ENCODE data around the gene RASA1. TPM values are rescaled to one million over a fixed set of nuclear protein-coding genes. Genes with fewer than 3 reads are reported as not detected.

The RASA1 gene
- total and polyA plus RNA-seq, 9 of the 15 experiments (the other 6 are each of a cell fraction or from before 2014, with no cell fraction given) = 3.2 to 17.3 (median 9.2) TPM

DNA sequence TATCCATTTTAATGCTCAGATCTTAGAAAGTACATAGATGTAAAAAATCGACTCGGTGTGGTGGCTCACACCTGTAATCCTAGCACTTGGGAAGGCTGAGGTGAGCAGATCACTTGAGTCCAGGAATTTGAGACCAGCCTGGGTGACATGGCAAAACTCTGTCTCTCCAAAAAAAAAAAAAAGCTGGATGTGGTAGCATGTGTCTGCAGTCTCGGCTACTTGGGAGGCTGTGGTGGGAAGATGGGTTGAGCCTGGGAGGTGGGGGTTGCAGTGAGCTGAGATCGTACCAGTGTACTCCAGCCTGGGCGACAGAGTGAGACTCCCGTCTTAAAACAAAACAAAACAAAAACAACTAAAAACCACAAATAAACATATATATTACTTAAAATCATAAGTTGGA is 61.4 kb downstream of the RASA1 start:
- H3K4me3 ChIP-seq = no peak overlapping the region
- DNase-seq (ENCODE audit: extremely low read depth in 1 of 4, low spot score in 3 of 4) (no peak), FAIRE-seq (no peak), ATAC-seq (no peak)
- peaks cover 0 to 5% of the 10 kb centered on the region in 2 experiments; a peak in 1 of 5 replicates for H3K4me1 ChIP-seq (replicated peaks in 1 of 2; ENCODE audit: control insufficient read depth in 2 of 2, insufficient read depth in 2 of 2, low read length in 2 of 2)
- no peak overlapping the region for H3K4me2 ChIP-seq (ENCODE audit: insufficient read depth, low read length)
- in situ Hi-C loops (cut with MboI) = no loop called here
- H3K27ac ChIP-seq (ENCODE audit: extremely low read depth, low read depth, low read length) = no peak overlapping the region
- no peak overlapping the region for H3K9ac ChIP-seq (ENCODE audit: insufficient read depth in 1 of 2, low read depth in 2 of 2, low read length in 2 of 2)
- TF ChIP-seq TRIM28 (IDR thresholded peaks at IDR 0.05) (no peak), C11orf30 (IDR thresholded peaks at IDR 0.05; ENCODE audit: low read depth) (no peak), NCOA6 (IDR thresholded peaks at IDR 0.05) (no peak), FOXP1 (CRISPR knock-in tag; IDR thresholded peaks at IDR 0.05) (no peak), JUND (IDR thresholded peaks at IDR 0.05; ENCODE audit: borderline replicate concordance, low read depth, low read length) (no peak), JUND (tag; IDR thresholded peaks at IDR 0.05; ENCODE audit: borderline replicate concordance, low read depth, low read length) (no peak), ZNF316 (IDR thresholded peaks at IDR 0.05) (no peak), TEAD1 (CRISPR knock-in tag; IDR thresholded peaks at IDR 0.05) (no peak), ZEB2 (IDR thresholded peaks at IDR 0.05) (no peak)
- TF ChIP-seq, protein P1, sequence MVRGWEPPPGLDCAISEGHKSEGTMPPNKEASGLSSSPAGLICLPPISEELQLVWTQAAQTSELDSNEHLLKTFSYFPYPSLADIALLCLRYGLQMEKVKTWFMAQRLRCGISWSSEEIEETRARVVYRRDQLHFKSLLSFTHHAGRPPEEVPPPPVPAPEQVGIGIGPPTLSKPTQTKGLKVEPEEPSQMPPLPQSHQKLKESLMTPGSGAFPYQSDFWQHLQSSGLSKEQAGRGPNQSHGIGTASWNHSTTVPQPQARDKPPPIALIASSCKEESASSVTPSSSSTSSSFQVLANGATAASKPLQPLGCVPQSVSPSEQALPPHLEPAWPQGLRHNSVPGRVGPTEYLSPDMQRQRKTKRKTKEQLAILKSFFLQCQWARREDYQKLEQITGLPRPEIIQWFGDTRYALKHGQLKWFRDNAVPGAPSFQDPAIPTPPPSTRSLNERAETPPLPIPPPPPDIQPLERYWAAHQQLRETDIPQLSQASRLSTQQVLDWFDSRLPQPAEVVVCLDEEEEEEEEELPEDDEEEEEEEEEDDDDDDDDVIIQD (CRISPR knock-in tag; IDR thresholded peaks at IDR 0.05) = no peak
- H3K36me3 ChIP-seq (ENCODE audit: control insufficient read depth, insufficient read depth, low read length) = peaks cover 9% of the 10 kb centered on the region; the same call in 1 of the 3 replicates
- 84% methylated on average over 6 of the region's 6 CpGs for WGBS (ENCODE audit: insufficient coverage, low coverage, missing lambda C conversion rate)
- no peaks in the 10 kb centered on the region for H3K27me3 ChIP-seq (ENCODE audit: control insufficient read depth in 2 of 2, insufficient read depth in 2 of 2, low read length in 2 of 2)
- H3K79me2 ChIP-seq (ENCODE audit: control insufficient read depth, insufficient read depth, low read length) = peaks cover 4% of the 10 kb centered on the region; the same call in 1 of the 3 replicates
- CTCF ChIA-PET (ENCODE audit: low intra/inter-chr PET ratio) = no interaction called here
- no peaks in the 10 kb centered on the region for H3K9me1 ChIP-seq (ENCODE audit: control insufficient read depth, insufficient read depth, low read length)
- intact Hi-C loops (cut with micrococcal nuclease) = no loop called here
- BruUV-seq (replicated peaks) = no TSS peak
- no peak overlapping the region for H2AFZ ChIP-seq (ENCODE audit: low read depth, low read length)
- no peaks in the 10 kb centered on the region for H4K20me1 ChIP-seq (replicated peaks; ENCODE audit: control insufficient read depth, insufficient read depth, low read length)
- no peaks in the 10 kb centered on the region for H3K9me3 ChIP-seq (replicated peaks; ENCODE audit: control insufficient read depth, insufficient read depth, low read depth, low read length)
- POLR2A ChIA-PET = interaction anchor here (0.6 kb wide), 1 partner anchor 297 kb away, joined by 3 read pairs; no protein-coding TSS in a partner anchor

Data from K562 (cell line).